Measurements from ENCODE around the gene ARL15.

ARL15 gene

GRCh38 chr5:53927668-53928247 is 382.6 kb downstream of the ARL15 start:
- DNase-seq: no peak

GRCh38 chr5:53926026-53926425 is 384.3 kb downstream of the ARL15 start:
- no peak for DNase-seq

- DNase-seq: peak; percentile 25
These were observed 386.0 kb downstream of the ARL15 start for GRCh38 chr5:53924392-53924791.

- DNase-seq: no peak
These were observed 386.4 kb downstream of the ARL15 start for GRCh38 chr5:53923961-53924360.

- DNase-seq: no peak
These were observed 387.6 kb downstream of the ARL15 start for GRCh38 chr5:53922508-53923498.

- no peak for DNase-seq
These were observed 392.5 kb downstream of the ARL15 start for GRCh38 chr5:53917826-53918225.

- DNase-seq: peak; percentile 82
These were observed 393.3 kb downstream of the ARL15 start for GRCh38 chr5:53917095-53917494.

GRCh38 chr5:53915120-53915519 is 395.3 kb downstream of the ARL15 start:
- DNase-seq: no peak

- DNase-seq: no peak
These were observed 396.4 kb downstream of the ARL15 start for GRCh38 chr5:53913941-53914340.

GRCh38 chr5:53908757-53909156 is 401.6 kb downstream of the ARL15 start:
- DNase-seq: no peak

GRCh38 chr5:53907827-53908226 is 402.5 kb downstream of the ARL15 start:
- no peak for DNase-seq

GRCh38 chr5:53906736-53907135 is 403.6 kb downstream of the ARL15 start:
- DNase-seq: no peak

- DNase-seq: no peak
These were observed 408.0 kb downstream of the ARL15 start for GRCh38 chr5:53902296-53902907.

- no peak for DNase-seq
These were observed 409.7 kb downstream of the ARL15 start for GRCh38 chr5:53900677-53901076.

GRCh38 chr5:53895091-53895683 is 415.2 kb downstream of the ARL15 start:
- DNase-seq: no peak

- no peak for DNase-seq
These were observed 416.7 kb downstream of the ARL15 start for GRCh38 chr5:53893626-53894025.

GRCh38 chr5:53892224-53892623 is 418.1 kb downstream of the ARL15 start:
- no peak for DNase-seq

- DNase-seq: no peak
These were observed 419.2 kb downstream of the ARL15 start for GRCh38 chr5:53891159-53891558.

GRCh38 chr5:53890490-53890889 is 419.9 kb downstream of the ARL15 start:
- DNase-seq: no peak

GRCh38 chr5:53884844-53885243 is 425.5 kb downstream of the ARL15 start:
- DNase-seq: no peak

GRCh38 chr5:53884417-53884816 is 426.0 kb downstream of the ARL15 start:
- DNase-seq: no peak

- DNase-seq: peak; percentile 41
These were observed 427.7 kb downstream of the ARL15 start for GRCh38 chr5:53882676-53883031.

GRCh38 chr5:53882006-53882675 is 428.2 kb downstream of the ARL15 start:
- DNase-seq: no peak
